HL-60 (cell line): ENCODE data around the gene EML6.

Experiments
- CTCF ChIP-seq: IDR thresholded peaks from one replicate; pipeline ENCODE4 v1.5.1; 2011; ENCODE audit warnings: low read length, control low read depth, inconsistent platforms; ENCODE audit not compliant: insufficient read depth
- POLR2AphosphoS5 ChIP-seq: IDR thresholded peaks from 2 replicates; pipeline ENCODE4 v1.6.1; 2012; ENCODE audit warnings: low read depth

- TF ChIP-seq CTCF = no peak
- no peak for TF ChIP-seq POLR2AphosphoS5
Observed at GRCh38 chr2:54942373-54942772, 218.9 kb downstream of the EML6 start.
